HFFc6 (cell line): ENCODE data around the gene KLHDC8B. TPM values are rescaled to one million over a fixed set of nuclear protein-coding genes. Genes with fewer than 3 reads are reported as not detected.

ENCODE experiments used
- DNase-seq: peaks from one replicate; pipeline ENCODE4 v3.0.0-alpha.2; 2018
- H3K27ac Mint-ChIP-seq: 2 replicates; pipeline ENCODE4 v1.8.0; 2020; ENCODE audit warnings: mild to moderate bottlenecking, mixed read lengths
- H3K27me3 Mint-ChIP-seq: 2 replicates; pipeline ENCODE4 v1.8.0; 2021; ENCODE audit warnings: mild to moderate bottlenecking, moderate library complexity, mixed read lengths; ENCODE audit not compliant: insufficient read depth
- H3K36me3 Mint-ChIP-seq: 2 replicates; pipeline ENCODE4 v1.8.0; 2021; ENCODE audit warnings: low read depth, mixed read lengths
- H3K4me1 Mint-ChIP-seq: 2 replicates; pipeline ENCODE4 v1.8.0; 2020; ENCODE audit warnings: low read depth, mixed read lengths
- H3K4me3 Mint-ChIP-seq: 2 replicates; pipeline ENCODE4 v1.8.0; 2020; ENCODE audit warnings: mild to moderate bottlenecking, moderate library complexity, mixed read lengths
- H3K9me3 Mint-ChIP-seq: 2 replicates; pipeline ENCODE4 v1.8.0; 2020; ENCODE audit warnings: mild to moderate bottlenecking, mixed read lengths
- total RNA-seq, 6 experiments: library from RNA; stranded (reverse); fragmentation: NEBNext Ultra II Directional; extraction: Animal tissue kit (Norgen Biotek cat#: 25700); gene quantifications; 2 replicates in 1 of 6; 3 replicates in 5 of 6; pipeline ENCODE4 v1.2.3, GENCODE V29; 2021
- TF ChIP-seq, protein P1 (sequence below): fragments of 200-600 bp; sonication (generic); IDR thresholded peaks from 2 replicates; pipeline ENCODE4 v1.5.0; 2021; ENCODE audit warnings: antibody characterized with exemption, mild to moderate bottlenecking

Gene KLHDC8B
- total RNA-seq, 6 experiments from 2014 or later = 16.7 to 22.0 (median 19.6) TPM

DNA sequence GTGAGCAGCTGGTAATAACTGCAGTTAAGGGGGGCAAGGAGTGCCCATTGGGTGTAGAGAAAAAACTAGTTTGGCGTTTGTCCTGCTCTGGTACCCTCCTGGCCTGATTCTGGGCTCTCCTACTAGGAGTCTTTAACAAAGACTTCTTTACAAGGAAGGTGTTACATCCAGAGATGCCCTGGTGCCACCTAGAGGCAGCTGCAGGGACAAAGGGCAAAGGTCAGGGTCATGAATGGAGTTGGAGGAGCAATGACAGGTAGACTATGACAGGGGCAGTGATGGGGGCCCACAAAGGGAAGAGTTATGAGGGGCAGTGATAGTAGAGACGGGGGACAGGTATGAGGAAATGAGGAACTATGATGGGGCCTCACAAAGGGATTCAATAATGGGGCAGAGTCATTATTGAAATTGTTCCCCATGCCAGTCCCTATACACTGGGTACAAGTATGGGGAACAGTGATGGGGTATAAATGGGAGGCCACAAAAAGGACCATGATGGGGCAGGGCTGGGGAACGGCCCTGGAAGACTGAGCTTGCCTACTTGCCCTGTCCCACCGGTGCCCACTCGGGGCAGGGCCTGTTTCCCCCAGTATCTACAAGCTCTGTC is 13.2 kb upstream of the KLHDC8B start:
- no peak for DNase-seq
- peaks cover 5% of the 10 kb centered on the region; the same call in 1 of the 2 replicates for H3K4me1 Mint-ChIP-seq
- no peak overlapping the region for H3K4me3 Mint-ChIP-seq
- no peaks in the 10 kb centered on the region for H3K9me3 Mint-ChIP-seq
- no peak overlapping the region for H3K27ac Mint-ChIP-seq
- no peaks in the 10 kb centered on the region for H3K36me3 Mint-ChIP-seq
- H3K27me3 Mint-ChIP-seq = peaks cover 4% of the 10 kb centered on the region; the same call in 1 of the 2 replicates
- TF ChIP-seq, protein P1, sequence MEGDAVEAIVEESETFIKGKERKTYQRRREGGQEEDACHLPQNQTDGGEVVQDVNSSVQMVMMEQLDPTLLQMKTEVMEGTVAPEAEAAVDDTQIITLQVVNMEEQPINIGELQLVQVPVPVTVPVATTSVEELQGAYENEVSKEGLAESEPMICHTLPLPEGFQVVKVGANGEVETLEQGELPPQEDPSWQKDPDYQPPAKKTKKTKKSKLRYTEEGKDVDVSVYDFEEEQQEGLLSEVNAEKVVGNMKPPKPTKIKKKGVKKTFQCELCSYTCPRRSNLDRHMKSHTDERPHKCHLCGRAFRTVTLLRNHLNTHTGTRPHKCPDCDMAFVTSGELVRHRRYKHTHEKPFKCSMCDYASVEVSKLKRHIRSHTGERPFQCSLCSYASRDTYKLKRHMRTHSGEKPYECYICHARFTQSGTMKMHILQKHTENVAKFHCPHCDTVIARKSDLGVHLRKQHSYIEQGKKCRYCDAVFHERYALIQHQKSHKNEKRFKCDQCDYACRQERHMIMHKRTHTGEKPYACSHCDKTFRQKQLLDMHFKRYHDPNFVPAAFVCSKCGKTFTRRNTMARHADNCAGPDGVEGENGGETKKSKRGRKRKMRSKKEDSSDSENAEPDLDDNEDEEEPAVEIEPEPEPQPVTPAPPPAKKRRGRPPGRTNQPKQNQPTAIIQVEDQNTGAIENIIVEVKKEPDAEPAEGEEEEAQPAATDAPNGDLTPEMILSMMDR = peak; percentile 48

DNA sequence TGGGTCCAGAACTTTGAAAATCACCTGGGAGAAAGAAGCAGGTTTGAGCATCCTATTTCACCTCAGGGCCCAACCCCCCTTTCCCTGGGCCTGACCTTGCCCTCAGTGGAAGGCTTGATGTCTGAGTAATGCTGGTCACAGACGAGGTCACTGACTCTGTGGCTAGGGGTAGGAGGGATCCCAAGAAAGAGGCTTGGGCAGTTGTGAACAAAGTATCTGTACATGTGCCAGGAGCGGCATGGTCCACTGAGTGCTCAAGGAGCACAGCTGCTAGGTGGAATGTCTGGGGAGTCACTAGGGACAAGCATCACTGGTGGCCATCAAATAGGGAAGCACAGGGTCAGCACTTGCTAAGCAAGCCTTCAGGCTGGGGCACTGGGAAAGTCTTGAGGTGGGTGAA is 12.6 kb upstream of the KLHDC8B start:
- H3K9me3 Mint-ChIP-seq = no peaks in the 10 kb centered on the region
- no peaks in the 10 kb centered on the region; the same call in 1 of the 2 replicates for H3K36me3 Mint-ChIP-seq

DNA sequence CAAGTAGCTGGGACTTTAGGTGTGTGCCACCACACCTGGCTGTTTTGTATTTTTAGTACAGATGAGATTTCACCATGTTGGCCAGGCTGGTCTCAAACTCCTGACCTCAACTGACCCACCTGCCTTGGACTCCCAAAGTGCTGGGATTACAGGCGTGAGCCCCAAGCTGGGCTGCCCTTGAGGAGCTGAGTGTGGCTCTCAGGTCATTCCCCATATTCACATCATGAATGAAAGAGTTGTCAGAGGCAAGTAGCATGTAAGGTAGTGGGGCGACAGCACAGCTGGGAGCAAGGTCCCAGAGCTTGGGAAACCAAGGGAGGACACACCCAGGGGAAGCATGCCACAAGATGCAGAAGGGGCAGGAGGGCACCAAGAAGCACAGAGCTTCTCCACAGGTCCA is 10.2 kb upstream of the KLHDC8B start:
- Mint-ChIP-seq H3K36me3 (peaks cover 13% of the 10 kb centered on the region), H3K9me3 (no peaks in the 10 kb centered on the region), H3K4me1 (peaks cover 18% of the 10 kb centered on the region), H3K4me3 (no peak overlapping the region), H3K27ac (no peak overlapping the region), H3K27me3 (peaks cover 8% of the 10 kb centered on the region)
- DNase-seq = no peak
- TF ChIP-seq, protein P1 = no peak

More for the DNA sequence above, 12.6 kb upstream of the KLHDC8B start:
- no peak overlapping the region for H3K4me3 Mint-ChIP-seq
- TF ChIP-seq, protein P1 = no peak
- no peak for DNase-seq
- H3K27ac Mint-ChIP-seq = no peak overlapping the region
- peaks cover 3% of the 10 kb centered on the region; the same call in 1 of the 2 replicates for H3K27me3 Mint-ChIP-seq
- peaks cover 5% of the 10 kb centered on the region; the same call in 1 of the 2 replicates for H3K4me1 Mint-ChIP-seq

DNA sequence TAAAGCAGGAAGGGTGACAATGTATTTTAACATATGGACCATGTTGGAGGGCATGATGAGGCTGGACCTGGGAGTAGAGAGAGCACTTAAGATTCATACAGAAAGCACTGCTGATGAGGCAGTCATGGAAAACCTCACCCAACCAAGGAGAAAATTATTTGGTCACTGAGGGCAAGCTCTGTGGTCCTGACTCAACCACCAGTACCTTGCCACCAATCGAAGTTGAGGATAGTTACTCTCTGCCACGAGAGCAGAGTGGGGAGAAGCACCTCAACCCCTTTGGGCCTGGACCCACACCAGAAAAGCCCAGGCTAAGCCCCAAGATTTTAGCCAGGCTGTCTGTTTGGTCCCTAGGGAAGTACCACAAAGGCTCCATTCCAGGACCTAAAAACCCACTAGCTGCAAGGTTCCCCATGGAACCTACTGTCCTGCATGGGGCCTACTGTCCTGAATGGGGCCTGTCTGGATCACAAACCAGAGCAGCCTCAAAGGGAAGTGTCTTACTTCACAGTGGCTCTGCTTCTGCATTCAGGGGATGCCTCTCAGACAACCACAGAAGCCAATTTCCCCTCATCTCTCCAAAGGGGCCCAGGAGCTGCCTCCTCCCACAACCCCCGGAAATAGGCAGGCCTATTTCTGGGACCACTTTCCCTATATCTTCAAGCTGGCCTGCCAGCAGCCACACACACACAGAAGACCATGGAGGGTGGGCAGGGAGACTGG is 9.4 kb upstream of the KLHDC8B start:
- Mint-ChIP-seq H3K4me3 (no peak overlapping the region), H3K4me1 (peaks cover 18% of the 10 kb centered on the region), H3K36me3 (peaks cover 13% of the 10 kb centered on the region), H3K27me3 (peaks cover 9% of the 10 kb centered on the region), H3K9me3 (no peaks in the 10 kb centered on the region), H3K27ac (no peak overlapping the region)
- no peak for DNase-seq
- TF ChIP-seq, protein P1 = no peak

DNA sequence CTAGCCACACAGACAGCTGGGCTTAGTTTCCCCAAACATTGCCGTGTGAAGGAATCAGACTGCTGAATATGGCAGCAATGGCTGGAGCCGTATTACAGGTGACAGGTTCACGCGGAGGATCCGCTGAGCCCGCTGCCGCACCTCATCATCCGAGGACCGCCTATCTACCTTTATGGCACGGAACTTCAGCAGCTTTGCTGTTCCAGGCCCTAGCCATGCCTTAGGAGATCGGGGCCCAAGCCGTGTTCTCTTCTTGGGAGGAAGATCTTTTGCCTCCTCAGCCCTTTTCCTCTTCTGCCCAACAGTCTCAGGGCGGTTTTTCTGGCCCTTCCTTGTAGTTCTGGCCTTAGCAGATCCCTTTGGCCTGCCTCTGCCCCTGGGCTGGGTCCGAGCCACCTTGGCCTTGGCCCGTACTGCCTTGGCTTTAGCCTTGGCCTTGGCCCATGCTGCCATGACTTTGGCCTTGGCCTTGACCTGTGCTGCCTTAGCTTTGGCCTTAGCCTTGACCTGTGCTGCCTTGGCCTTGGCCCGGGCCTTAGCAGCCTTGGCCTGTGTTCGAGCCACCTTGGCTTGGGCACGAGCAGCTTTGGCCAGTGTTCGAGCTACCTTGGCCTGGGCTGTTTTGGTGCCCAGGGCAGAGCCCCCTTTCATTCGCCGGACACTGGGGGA is 8.5 kb upstream of the KLHDC8B start:
- no peaks in the 10 kb centered on the region for H3K9me3 Mint-ChIP-seq
- H3K36me3 Mint-ChIP-seq = peaks cover 13% of the 10 kb centered on the region
- TF ChIP-seq, protein P1 = no peak
- H3K4me3 Mint-ChIP-seq = no peak overlapping the region
- no peak overlapping the region for H3K27ac Mint-ChIP-seq
- DNase-seq = no peak
- H3K4me1 Mint-ChIP-seq = peaks cover 18% of the 10 kb centered on the region
- peaks cover 9% of the 10 kb centered on the region for H3K27me3 Mint-ChIP-seq
